Right lobe of liver (tissue), 4 donors: ENCODE measurements around the gene BANP.
"Not testable (repeated sequence)": the region's sequence is repeated elsewhere in the genome, so short reads cannot be mapped to it uniquely, and the experiment has no call there.

Experiments
- POLR2A ChIP-seq: fragments of 450-650 bp; IDR thresholded peaks from one replicate; pipeline ENCODE4 v1.6.1; 2017; ENCODE audit warnings: antibody characterized with exemption, mild to moderate bottlenecking
- TF ChIP-seq, protein P1 (sequence below), 4 donors: fragments of 200-600 bp in 3 of 4; fragments of 450-650 bp in 1 of 4; IDR thresholded peaks; one replicate each; pipeline versions ENCODE4 v1.5.1 to v1.8.0; 2016 to 2022; ENCODE audit warnings: antibody characterized with exemption in 4 of 4, mild to moderate bottlenecking in 2 of 4
- donor health status: DM: no; HTN: no; CAD: no.
- donor health status: DM: no; HTN: no; CAD: no.
- donor health status: DM: no; HTN: yes; CAD: no.

DNA sequence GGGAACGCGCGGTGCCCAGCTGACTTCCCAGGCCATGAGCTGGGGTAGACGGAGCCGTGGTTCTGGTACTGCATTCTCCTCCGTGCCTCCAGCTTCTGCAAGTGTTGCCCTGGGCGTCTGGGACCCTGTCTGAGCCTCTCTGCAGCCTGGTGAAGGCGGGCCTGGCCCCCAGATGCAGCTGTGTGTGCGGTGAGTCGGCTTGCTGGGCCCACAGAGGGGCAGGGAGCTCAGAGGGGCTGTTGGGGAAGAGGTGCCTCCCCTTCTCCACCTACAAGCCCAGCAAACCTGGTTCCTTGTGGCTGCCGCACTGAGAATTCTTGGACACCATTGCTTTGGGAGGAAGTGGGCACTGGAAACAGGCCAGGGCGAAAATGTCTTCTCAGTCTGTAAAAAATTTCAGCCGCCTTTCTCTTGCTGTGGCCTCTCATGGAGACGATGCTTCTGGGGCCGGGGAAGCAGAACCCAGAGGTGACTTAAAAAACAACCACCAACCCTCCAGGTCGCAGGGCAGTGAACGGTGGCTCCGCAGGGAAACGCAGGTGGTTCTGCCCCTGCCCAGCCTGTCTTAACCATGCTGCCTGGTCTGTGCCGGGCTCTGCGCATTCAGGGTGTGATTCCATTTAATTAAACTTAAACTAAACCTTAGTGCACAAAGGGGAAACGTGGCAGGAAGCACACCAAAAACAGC is 163.5 kb downstream of the BANP start:
- TF ChIP-seq, protein P1, sequence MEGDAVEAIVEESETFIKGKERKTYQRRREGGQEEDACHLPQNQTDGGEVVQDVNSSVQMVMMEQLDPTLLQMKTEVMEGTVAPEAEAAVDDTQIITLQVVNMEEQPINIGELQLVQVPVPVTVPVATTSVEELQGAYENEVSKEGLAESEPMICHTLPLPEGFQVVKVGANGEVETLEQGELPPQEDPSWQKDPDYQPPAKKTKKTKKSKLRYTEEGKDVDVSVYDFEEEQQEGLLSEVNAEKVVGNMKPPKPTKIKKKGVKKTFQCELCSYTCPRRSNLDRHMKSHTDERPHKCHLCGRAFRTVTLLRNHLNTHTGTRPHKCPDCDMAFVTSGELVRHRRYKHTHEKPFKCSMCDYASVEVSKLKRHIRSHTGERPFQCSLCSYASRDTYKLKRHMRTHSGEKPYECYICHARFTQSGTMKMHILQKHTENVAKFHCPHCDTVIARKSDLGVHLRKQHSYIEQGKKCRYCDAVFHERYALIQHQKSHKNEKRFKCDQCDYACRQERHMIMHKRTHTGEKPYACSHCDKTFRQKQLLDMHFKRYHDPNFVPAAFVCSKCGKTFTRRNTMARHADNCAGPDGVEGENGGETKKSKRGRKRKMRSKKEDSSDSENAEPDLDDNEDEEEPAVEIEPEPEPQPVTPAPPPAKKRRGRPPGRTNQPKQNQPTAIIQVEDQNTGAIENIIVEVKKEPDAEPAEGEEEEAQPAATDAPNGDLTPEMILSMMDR (IDR thresholded peaks at IDR 0.05), result not testable (repeated sequence)
- TF ChIP-seq POLR2A, result not testable (repeated sequence)
